T-cell (primary cell): Measurements from ENCODE around the gene SLC2A9. TPM values are rescaled to one million over a fixed set of nuclear protein-coding genes. Genes with fewer than 3 reads are reported as not detected.

Experiments
- ATAC-seq, 4 experiments: fragments of 200-7000 bp in 3 of 4; fragments of 150-1000 bp in 1 of 4; cut with Tn5 transposase; replicated peaks in 1 of 4; 1 replicate in 3 of 4; 2 replicates in 1 of 4; pipeline ENCODE4 v1.10.0; 2021; ENCODE audit warnings: moderate library complexity in 3 of 4, mild to moderate bottlenecking in 2 of 4, moderate number of reproducible peaks in 1 of 4
- CTCF ChIA-PET, 2 donors: fragments of 300-600 bp; sonication (Branson Sonifier 250); formaldehyde crosslinking; loops; one replicate each; lab custom pipeline; 2022; ENCODE audit warnings: antibody characterized with exemption in 2 of 2; lab: Charles Lee
- POLR2A ChIA-PET, 2 donors: fragments of 300-600 bp; sonication (Branson Sonifier 250); formaldehyde crosslinking; loops; one replicate each; lab custom pipeline; 2022; ENCODE audit warnings: antibody characterized with exemption in 2 of 2; lab: Charles Lee
- DNase-seq, 35 experiments: peaks; one replicate each; pipeline versions ENCODE4 v3.0.0 to v3.0.0-alpha.2; 2013 to 2023
- H3K27ac ChIP-seq: one replicate; pipeline ENCODE4 v1.5.1; 2013; ENCODE audit warnings: low read length
- H3K27me3 ChIP-seq, 2 experiments: replicated peaks in 1 of 2; 1 replicate in 1 of 2; 2 replicates in 1 of 2; pipeline versions ENCODE4 v1.6.1 to v1.7.0; 2013; ENCODE audit warnings: low read length in 1 of 2, mixed read lengths in 1 of 2; ENCODE audit not compliant: control insufficient read depth in 2 of 2, insufficient read depth in 2 of 2; ENCODE audit errors: extremely low read depth in 1 of 2
- H3K36me3 ChIP-seq, 2 donors: 1 replicate in 1 of 2; 2 replicates in 1 of 2; pipeline versions ENCODE4 v1.6.1 to v1.7.0; 2013; ENCODE audit warnings: low read length in 1 of 2; ENCODE audit not compliant: control insufficient read depth in 2 of 2, insufficient read depth in 1 of 2; ENCODE audit errors: extremely low read depth in 1 of 2
- H3K4me1 ChIP-seq, 2 experiments: 1 replicate in 1 of 2; 2 replicates in 1 of 2; pipeline versions ENCODE4 v1.6.1 to v1.7.0; 2013; ENCODE audit warnings: low read length in 2 of 2, mixed read lengths in 1 of 2; ENCODE audit not compliant: insufficient read depth in 2 of 2, control insufficient read depth in 1 of 2; ENCODE audit errors: extremely low read depth in 1 of 2
- H3K4me3 ChIP-seq, 2 donors: 1 replicate in 1 of 2; 2 replicates in 1 of 2; pipeline versions ENCODE4 v1.5.1 to v1.7.0; 2013; ENCODE audit warnings: mild to moderate bottlenecking in 2 of 2, low read length in 1 of 2, moderate library complexity in 1 of 2; ENCODE audit not compliant: control insufficient read depth in 1 of 2; ENCODE audit errors: extremely low read depth in 1 of 2
- H3K9me3 ChIP-seq: 2 replicates; pipeline ENCODE4 v1.7.0; 2013
- H3K27ac Mint-ChIP-seq, 2 donors: one replicate each; pipeline ENCODE4 v1.8.0; 2020 to 2021; ENCODE audit warnings: mild to moderate bottlenecking in 2 of 2, mixed read lengths in 2 of 2
- H3K27me3 Mint-ChIP-seq, 2 donors: one replicate each; pipeline ENCODE4 v1.8.0; 2021 to 2022; ENCODE audit warnings: mixed read lengths in 2 of 2
- H3K36me3 Mint-ChIP-seq: one replicate; pipeline ENCODE4 v1.8.0; 2021; ENCODE audit warnings: mixed read lengths
- H3K4me1 Mint-ChIP-seq, 3 donors: one replicate each; pipeline ENCODE4 v1.8.0; 2020 to 2022; ENCODE audit warnings: mixed read lengths in 3 of 3, mild to moderate bottlenecking in 1 of 3
- H3K4me3 Mint-ChIP-seq, 3 donors: one replicate each; pipeline ENCODE4 v1.8.0; 2020 to 2022; ENCODE audit warnings: mild to moderate bottlenecking in 3 of 3, mixed read lengths in 3 of 3, moderate library complexity in 3 of 3
- H3K9me3 Mint-ChIP-seq, 3 donors: one replicate each; pipeline ENCODE4 v1.8.0; 2020 to 2022; ENCODE audit warnings: mixed read lengths in 3 of 3
- WGBS: methylation state at CpG from one replicate; pipeline ENCODE4 v1.1.5; 2013; ENCODE audit warnings: missing lambda C conversion rate; ENCODE audit not compliant: insufficient coverage; 5-methylcytosine and 5-hydroxymethylcytosine counted together
- total RNA-seq, 35 experiments: library from RNA in 6 of 35; stranded (reverse) in 6 of 35; fragments of 120-200 nt in 1 of 35; gene quantifications; one replicate each; pipeline versions ENCODE4 v1.2.1 to v1.2.4 and lab custom pipeline; 2013 to 2026

SLC2A9 gene
- total RNA-seq, 5 donors from 2014 or later (not counting 1 experiment from before 2014, with no cell fraction given), result 3.0 to 5.2 (median 4.4) TPM

GRCh38 chr4:9924750-9925149 is 96.5 kb downstream of the SLC2A9 start:
- H3K27ac Mint-ChIP-seq, result no peak overlapping the region
- POLR2A ChIA-PET, result no interaction called here

GRCh38 chr4:9923195-9923812 is 98.0 kb downstream of the SLC2A9 start:
- no peaks in the 10 kb centered on the region for H3K36me3 ChIP-seq
- CTCF ChIA-PET, result no interaction called here
- Mint-ChIP-seq H3K27me3 (no peaks in the 10 kb centered on the region), H3K4me3 (no peak overlapping the region), H3K36me3 (no peaks in the 10 kb centered on the region), H3K4me1 (no peaks in the 10 kb centered on the region), H3K9me3 (no peaks in the 10 kb centered on the region), H3K27ac (no peak overlapping the region)
- H3K4me3 ChIP-seq, result no peak overlapping the region
- POLR2A ChIA-PET, result no interaction called here
- ATAC-seq (no peak), DNase-seq (no peak)
- H3K9me3 ChIP-seq, result no peaks in the 10 kb centered on the region
- H3K27me3 ChIP-seq, result peaks cover 0 to 8% of the 10 kb centered on the region in 2 experiments
- 86% methylated on average over 11 of the region's 12 CpGs for WGBS
- no peak overlapping the region for H3K27ac ChIP-seq
- no peaks in the 10 kb centered on the region for H3K4me1 ChIP-seq

More at GRCh38 chr4:9924750-9925149, 96.5 kb downstream of the SLC2A9 start:
- Histone ChIP-seq H3K4me1 (no peaks in the 10 kb centered on the region), H3K36me3 (no peaks in the 10 kb centered on the region), H3K9me3 (no peaks in the 10 kb centered on the region), H3K4me3 (no peak overlapping the region), H3K27ac (no peak overlapping the region), H3K27me3 (peaks cover 0 to 8% of the 10 kb centered on the region in 2 experiments)
- WGBS, result 62% methylated on average over 4 of the region's 4 CpGs
- DNase-seq, result no peak
- Mint-ChIP-seq H3K27me3 (no peaks in the 10 kb centered on the region), H3K36me3 (no peaks in the 10 kb centered on the region), H3K9me3 (no peaks in the 10 kb centered on the region), H3K4me1 (no peaks in the 10 kb centered on the region), H3K4me3 (no peak overlapping the region)
- CTCF ChIA-PET, result no interaction called here
- no peak for ATAC-seq

- no peaks in the 10 kb centered on the region for H3K4me1 ChIP-seq
- no peaks in the 10 kb centered on the region for H3K4me1 Mint-ChIP-seq
- peaks cover 0 to 8% of the 10 kb centered on the region in 2 experiments for H3K27me3 ChIP-seq
- no peaks in the 10 kb centered on the region for H3K27me3 Mint-ChIP-seq
- no peak overlapping the region for H3K4me3 ChIP-seq
- no peak overlapping the region for H3K4me3 Mint-ChIP-seq
- no peak overlapping the region for H3K27ac ChIP-seq
- H3K9me3 ChIP-seq, result no peaks in the 10 kb centered on the region
- H3K9me3 Mint-ChIP-seq, result no peaks in the 10 kb centered on the region
- H3K36me3 ChIP-seq, result no peaks in the 10 kb centered on the region
- DNase-seq (no peak), ATAC-seq (no peak)
- no peak overlapping the region for H3K27ac Mint-ChIP-seq
- ChIA-PET CTCF (no interaction called here), POLR2A (no interaction called here)
- H3K36me3 Mint-ChIP-seq, result no peaks in the 10 kb centered on the region
- 91% methylated on average over 4 of the region's 6 CpGs for WGBS
Measured at GRCh38 chr4:9921326-9921725, 100.0 kb downstream of the SLC2A9 start.

DNA sequence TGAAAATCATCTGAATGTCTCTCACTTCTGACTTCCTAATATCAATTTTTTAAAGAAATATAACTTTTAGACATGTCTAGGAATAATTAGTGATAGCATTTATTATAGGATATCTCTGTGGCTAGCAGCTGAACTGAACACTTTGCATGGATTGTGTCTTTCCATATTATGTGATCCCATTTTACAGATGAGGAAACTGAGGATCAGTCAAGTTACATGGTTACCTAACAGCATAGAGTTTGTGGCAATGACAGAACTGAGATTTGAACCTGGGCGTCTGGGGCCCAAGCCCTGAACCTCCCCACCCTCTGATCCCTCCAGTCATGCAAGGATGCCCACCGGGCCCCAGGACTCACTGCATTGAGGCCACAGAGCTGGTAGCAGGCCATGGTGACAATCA is 101.3 kb downstream of the SLC2A9 start:
- H3K36me3 Mint-ChIP-seq, result no peaks in the 10 kb centered on the region
- peaks cover 0 to 8% of the 10 kb centered on the region in 2 experiments for H3K27me3 ChIP-seq
- no peak overlapping the region for H3K4me3 ChIP-seq
- ATAC-seq (no peak), DNase-seq (no peak)
- ChIA-PET POLR2A (no interaction called here), CTCF (interaction anchor here in 1 of 2 donors (0.6 kb wide), 1 partner anchor 37 kb away, joined by 13 read pairs; no protein-coding TSS in a partner anchor)
- H3K9me3 ChIP-seq, result no peaks in the 10 kb centered on the region
- H3K4me1 Mint-ChIP-seq, result no peaks in the 10 kb centered on the region
- WGBS, result 90% methylated on average over 2 of the region's 2 CpGs
- no peaks in the 10 kb centered on the region for H3K9me3 Mint-ChIP-seq
- H3K27ac Mint-ChIP-seq, result no peak overlapping the region
- no peak overlapping the region for H3K4me3 Mint-ChIP-seq
- H3K4me1 ChIP-seq, result no peaks in the 10 kb centered on the region
- H3K36me3 ChIP-seq, result no peaks in the 10 kb centered on the region
- H3K27me3 Mint-ChIP-seq, result no peaks in the 10 kb centered on the region
- H3K27ac ChIP-seq, result no peak overlapping the region

DNA sequence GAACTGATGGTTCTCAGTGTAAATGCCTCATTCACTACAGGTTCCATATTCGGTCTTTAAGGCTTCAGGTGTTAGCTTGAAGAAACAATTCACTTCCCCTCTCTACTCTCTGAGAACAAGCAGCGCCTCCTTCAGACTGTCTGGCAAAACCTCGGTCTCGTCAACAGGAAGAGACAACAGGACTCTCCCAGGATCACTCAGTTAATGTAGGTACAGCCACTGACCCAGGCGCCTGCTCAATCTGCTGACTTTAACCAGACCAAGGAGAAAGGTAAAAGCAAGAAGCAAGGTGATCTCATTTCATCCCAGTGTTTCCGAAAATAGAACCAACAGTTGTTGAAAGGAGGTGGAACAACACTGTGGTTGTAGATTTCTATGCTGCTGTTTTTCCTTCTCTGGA is 102.2 kb downstream of the SLC2A9 start:
- ChIA-PET CTCF (interaction anchor here in 1 of 2 donors (0.6 kb wide), 1 partner anchor 36 kb away, joined by 13 read pairs; no protein-coding TSS in a partner anchor), POLR2A (no interaction called here)
- ATAC-seq (no peak), DNase-seq (no peak)
- H3K27ac ChIP-seq, result no peak overlapping the region
- no peaks in the 10 kb centered on the region for H3K9me3 ChIP-seq
- Mint-ChIP-seq H3K27ac (no peak overlapping the region), H3K4me1 (no peaks in the 10 kb centered on the region), H3K9me3 (no peaks in the 10 kb centered on the region), H3K4me3 (no peak overlapping the region), H3K36me3 (no peaks in the 10 kb centered on the region), H3K27me3 (no peaks in the 10 kb centered on the region)
- H3K4me3 ChIP-seq, result no peak overlapping the region
- H3K27me3 ChIP-seq, result peaks cover 0 to 5% of the 10 kb centered on the region in 2 experiments
- no peaks in the 10 kb centered on the region for H3K4me1 ChIP-seq
- H3K36me3 ChIP-seq, result no peaks in the 10 kb centered on the region
- WGBS, result 100% methylated on average over 1 of the region's 6 CpGs

DNA sequence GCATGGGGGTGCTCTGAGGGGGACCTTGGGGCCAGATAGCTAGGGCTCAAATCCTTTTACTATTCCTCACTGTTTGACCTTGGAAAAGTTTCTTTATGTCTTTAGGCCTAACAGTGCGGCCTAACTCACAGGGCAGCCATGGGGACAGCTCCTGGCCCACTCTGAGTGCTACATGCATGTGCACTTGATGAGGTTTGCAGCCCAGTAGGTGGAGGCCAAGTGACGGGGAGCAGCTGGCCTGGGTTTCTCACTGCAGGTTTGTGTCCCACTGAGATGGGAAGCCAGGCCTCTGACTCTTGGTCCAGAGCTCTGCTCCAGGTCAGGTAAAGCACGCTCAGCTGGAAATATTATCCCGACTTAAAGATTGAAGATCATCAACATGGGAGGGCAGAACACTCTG is 102.8 kb downstream of the SLC2A9 start:
- no peaks in the 10 kb centered on the region for H3K4me1 Mint-ChIP-seq
- no peaks in the 10 kb centered on the region for H3K36me3 Mint-ChIP-seq
- ChIA-PET CTCF (interaction anchor here in 1 of 2 donors (1.2 kb wide), 1 partner anchor 14 kb away, joined by 3 read pairs; no protein-coding TSS in a partner anchor), POLR2A (no interaction called here)
- ATAC-seq, result no peak
- no peak overlapping the region for H3K27ac Mint-ChIP-seq
- no peaks in the 10 kb centered on the region for H3K27me3 Mint-ChIP-seq
- Histone ChIP-seq H3K27ac (no peak overlapping the region), H3K4me3 (no peak overlapping the region), H3K4me1 (no peaks in the 10 kb centered on the region), H3K36me3 (no peaks in the 10 kb centered on the region), H3K9me3 (no peaks in the 10 kb centered on the region), H3K27me3 (peaks cover 0 to 4% of the 10 kb centered on the region in 2 experiments)
- DNase-seq, result no peak
- 93% methylated on average over 4 of the region's 4 CpGs for WGBS
- H3K9me3 Mint-ChIP-seq, result no peaks in the 10 kb centered on the region
- no peak overlapping the region for H3K4me3 Mint-ChIP-seq
